HPDE6-E6E7 (cell line): ENCODE data around the gene PRIMA1.

Source experiments
- DNase-seq: peaks from one replicate; pipeline ENCODE4 v3.0.0; 2011; ENCODE audit warnings: missing footprints; ENCODE audit errors: extremely low spot score

Gene PRIMA1

GRCh38 chr14:93797071-93797470, 8.8 kb upstream of the PRIMA1 start:
- no peak for DNase-seq

- no peak for DNase-seq
These were observed 6.5 kb upstream of the PRIMA1 start for GRCh38 chr14:93794756-93795155.

- no peak for DNase-seq
These were observed 5.5 kb upstream of the PRIMA1 start for GRCh38 chr14:93793555-93794324.

- no peak for DNase-seq
These were observed 4.1 kb upstream of the PRIMA1 start for GRCh38 chr14:93792391-93792790.

- DNase-seq = no peak
These were observed 2.7 kb upstream of the PRIMA1 start for GRCh38 chr14:93790966-93791365.

GRCh38 chr14:93789228-93790130, 1.2 kb upstream of the PRIMA1 start:
- no peak for DNase-seq

- DNase-seq = peak; percentile 43
These were observed 400 bp upstream of the PRIMA1 start for GRCh38 chr14:93788543-93789227.

GRCh38 chr14:93787465-93788292, 606 bp downstream of the PRIMA1 start:
- no peak for DNase-seq

- no peak for DNase-seq
These were observed 2.9 kb downstream of the PRIMA1 start for GRCh38 chr14:93785423-93785822.

GRCh38 chr14:93784878-93785277, 3.4 kb downstream of the PRIMA1 start:
- no peak for DNase-seq

- DNase-seq = no peak
These were observed 7.4 kb downstream of the PRIMA1 start for GRCh38 chr14:93780813-93781400.

GRCh38 chr14:93778856-93779629, 9.2 kb downstream of the PRIMA1 start:
- no peak for DNase-seq

GRCh38 chr14:93778453-93778852, 9.8 kb downstream of the PRIMA1 start:
- no peak for DNase-seq

- DNase-seq = no peak
These were observed 12.5 kb downstream of the PRIMA1 start for GRCh38 chr14:93775744-93776143.

GRCh38 chr14:93775158-93775557, 13.1 kb downstream of the PRIMA1 start:
- DNase-seq = no peak

- DNase-seq = no peak
These were observed 16.0 kb downstream of the PRIMA1 start for GRCh38 chr14:93772263-93772662.

- DNase-seq = no peak
These were observed 22.3 kb downstream of the PRIMA1 start for GRCh38 chr14:93765970-93766369.

GRCh38 chr14:93765155-93765554, 23.1 kb downstream of the PRIMA1 start:
- no peak for DNase-seq

GRCh38 chr14:93764211-93764659, 24.1 kb downstream of the PRIMA1 start:
- DNase-seq = no peak

- no peak for DNase-seq
These were observed 28.5 kb downstream of the PRIMA1 start for GRCh38 chr14:93759719-93760307.
